ENCODE results near the gene PRRG2. TPM values are rescaled to one million over a fixed set of nuclear protein-coding genes. Genes with fewer than 3 reads are reported as not detected.

PRRG2 gene
- total and polyA plus RNA-seq, 2 of the 13 experiments (the other 11 are each of a cell fraction or from before 2014, with no cell fraction given): 0.66 to 0.82 TPM

- TF ChIP-seq, protein P1, sequence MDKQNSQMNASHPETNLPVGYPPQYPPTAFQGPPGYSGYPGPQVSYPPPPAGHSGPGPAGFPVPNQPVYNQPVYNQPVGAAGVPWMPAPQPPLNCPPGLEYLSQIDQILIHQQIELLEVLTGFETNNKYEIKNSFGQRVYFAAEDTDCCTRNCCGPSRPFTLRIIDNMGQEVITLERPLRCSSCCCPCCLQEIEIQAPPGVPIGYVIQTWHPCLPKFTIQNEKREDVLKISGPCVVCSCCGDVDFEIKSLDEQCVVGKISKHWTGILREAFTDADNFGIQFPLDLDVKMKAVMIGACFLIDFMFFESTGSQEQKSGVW (CRISPR knock-in tag; IDR thresholded peaks at IDR 0.05; ENCODE audit: borderline replicate concordance): no peak
- TF ChIP-seq RBM22 (optimal IDR thresholded peaks at IDR 0.05; ENCODE audit: low read length) (no peak), RFX3 (CRISPR knock-in tag; IDR thresholded peaks at IDR 0.05) (no peak), MEF2D (CRISPR knock-in tag; IDR thresholded peaks at IDR 0.05) (no peak), SOX6 (IDR thresholded peaks at IDR 0.05) (no peak), SOX6 (CRISPR knock-in tag; IDR thresholded peaks at IDR 0.05) (peak; percentile 64), FOXM1 (CRISPR knock-in tag; IDR thresholded peaks at IDR 0.05) (no peak), SRSF1 (optimal IDR thresholded peaks at IDR 0.05; ENCODE audit: low read depth, low read length) (no peak), ZNF44 (CRISPR knock-in tag; IDR thresholded peaks at IDR 0.05) (no peak), ZBTB38 (CRISPR knock-in tag; IDR thresholded peaks at IDR 0.05) (peak; percentile 80; the same call in 1 of the 2 replicates), NR3C1 (CRISPR knock-in tag; IDR thresholded peaks at IDR 0.05) (no peak), CSRNP1 (CRISPR knock-in tag; IDR thresholded peaks at IDR 0.05) (no peak), TMF1 (CRISPR knock-in tag; IDR thresholded peaks at IDR 0.05; ENCODE audit: low read depth) (no peak), TGIF2 (CRISPR knock-in tag; IDR thresholded peaks at IDR 0.05) (no peak), ZNF570 (CRISPR knock-in tag; IDR thresholded peaks at IDR 0.05; ENCODE audit: borderline replicate concordance) (no peak), ZNF850 (CRISPR knock-in tag; conservative IDR thresholded peaks at IDR 0.05) (0 out of 2 replicates have a peak, but pooled peaks have one; percentile 13), FOXO4 (CRISPR knock-in tag; conservative IDR thresholded peaks at IDR 0.05) (0 out of 2 replicates have a peak, but pooled peaks have one; percentile 36), PHF8 (CRISPR knock-in tag; IDR thresholded peaks at IDR 0.05) (no peak), ZNF614 (CRISPR knock-in tag; IDR thresholded peaks at IDR 0.05; ENCODE audit: borderline replicate concordance) (no peak)
- TF ChIP-seq, protein P2, sequence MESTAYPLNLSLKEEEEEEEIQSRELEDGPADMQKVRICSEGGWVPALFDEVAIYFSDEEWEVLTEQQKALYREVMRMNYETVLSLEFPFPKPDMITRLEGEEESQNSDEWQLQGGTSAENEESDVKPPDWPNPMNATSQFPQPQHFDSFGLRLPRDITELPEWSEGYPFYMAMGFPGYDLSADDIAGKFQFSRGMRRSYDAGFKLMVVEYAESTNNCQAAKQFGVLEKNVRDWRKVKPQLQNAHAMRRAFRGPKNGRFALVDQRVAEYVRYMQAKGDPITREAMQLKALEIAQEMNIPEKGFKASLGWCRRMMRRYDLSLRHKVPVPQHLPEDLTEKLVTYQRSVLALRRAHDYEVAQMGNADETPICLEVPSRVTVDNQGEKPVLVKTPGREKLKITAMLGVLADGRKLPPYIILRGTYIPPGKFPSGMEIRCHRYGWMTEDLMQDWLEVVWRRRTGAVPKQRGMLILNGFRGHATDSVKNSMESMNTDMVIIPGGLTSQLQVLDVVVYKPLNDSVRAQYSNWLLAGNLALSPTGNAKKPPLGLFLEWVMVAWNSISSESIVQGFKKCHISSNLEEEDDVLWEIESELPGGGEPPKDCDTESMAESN (CRISPR knock-in tag; conservative IDR thresholded peaks at IDR 0.05): peak; percentile 61; the same call in 1 of the 2 replicates
- TF ChIP-seq, protein P3, sequence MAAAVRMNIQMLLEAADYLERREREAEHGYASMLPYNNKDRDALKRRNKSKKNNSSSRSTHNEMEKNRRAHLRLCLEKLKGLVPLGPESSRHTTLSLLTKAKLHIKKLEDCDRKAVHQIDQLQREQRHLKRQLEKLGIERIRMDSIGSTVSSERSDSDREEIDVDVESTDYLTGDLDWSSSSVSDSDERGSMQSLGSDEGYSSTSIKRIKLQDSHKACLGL (CRISPR knock-in tag; IDR thresholded peaks at IDR 0.05): no peak
- TF ChIP-seq, protein P4, sequence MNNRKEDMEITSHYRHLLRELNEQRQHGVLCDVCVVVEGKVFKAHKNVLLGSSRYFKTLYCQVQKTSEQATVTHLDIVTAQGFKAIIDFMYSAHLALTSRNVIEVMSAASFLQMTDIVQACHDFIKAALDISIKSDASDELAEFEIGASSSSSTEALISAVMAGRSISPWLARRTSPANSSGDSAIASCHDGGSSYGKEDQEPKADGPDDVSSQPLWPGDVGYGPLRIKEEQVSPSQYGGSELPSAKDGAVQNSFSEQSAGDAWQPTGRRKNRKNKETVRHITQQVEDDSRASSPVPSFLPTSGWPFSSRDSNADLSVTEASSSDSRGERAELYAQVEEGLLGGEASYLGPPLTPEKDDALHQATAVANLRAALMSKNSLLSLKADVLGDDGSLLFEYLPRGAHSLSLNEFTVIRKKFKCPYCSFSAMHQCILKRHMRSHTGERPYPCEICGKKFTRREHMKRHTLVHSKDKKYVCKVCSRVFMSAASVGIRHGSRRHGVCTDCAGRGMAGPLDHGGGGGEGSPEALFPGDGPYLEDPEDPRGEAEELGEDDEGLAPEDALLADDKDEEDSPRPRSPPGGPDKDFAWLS (CRISPR knock-in tag; IDR thresholded peaks at IDR 0.05; ENCODE audit: borderline replicate concordance): no peak
These were observed 27.5 kb upstream of the PRRG2 start (continued) for GRCh38 chr19:49553451-49554271.

Measured in HepG2 (cell line).